GM21381 (cell line): ENCODE data around the gene DNAJC17.

ENCODE experiments used
- ATAC-seq: cut with Tn5 transposase; IDR thresholded peaks from one replicate; pipeline ENCODE4 v1.9.1; 2021; ENCODE audit warnings: mild to moderate bottlenecking, moderate library complexity; ENCODE audit not compliant: unreplicated experiment

The DNAJC17 gene

GRCh38 chr15:40743921-40744814, 63.1 kb downstream of the DNAJC17 start:
- no peak for ATAC-seq

GRCh38 chr15:40743485-40743901, 63.8 kb downstream of the DNAJC17 start:
- ATAC-seq = no peak

- no peak for ATAC-seq
Measured at GRCh38 chr15:40739854-40740253, 67.4 kb downstream of the DNAJC17 start.

GRCh38 chr15:40739047-40739446, 68.2 kb downstream of the DNAJC17 start:
- no peak for ATAC-seq

GRCh38 chr15:40737048-40737447, 70.2 kb downstream of the DNAJC17 start:
- no peak for ATAC-seq

GRCh38 chr15:40736575-40736974, 70.7 kb downstream of the DNAJC17 start:
- ATAC-seq = no peak

GRCh38 chr15:40731034-40731433, 76.2 kb downstream of the DNAJC17 start:
- no peak for ATAC-seq

- no peak for ATAC-seq
Measured at GRCh38 chr15:40723919-40724318, 83.4 kb downstream of the DNAJC17 start.

GRCh38 chr15:40722934-40723333, 84.3 kb downstream of the DNAJC17 start:
- ATAC-seq = no peak

- ATAC-seq = no peak
Measured at GRCh38 chr15:40722354-40722753, 84.9 kb downstream of the DNAJC17 start.

- no peak for ATAC-seq
Measured at GRCh38 chr15:40721701-40722100, 85.6 kb downstream of the DNAJC17 start.

- no peak for ATAC-seq
Measured at GRCh38 chr15:40716165-40716564, 91.1 kb downstream of the DNAJC17 start.
